Left ventricle myocardium inferior (tissue), 1 donor: ENCODE results near the gene MRAP. TPM values are rescaled to one million over a fixed set of nuclear protein-coding genes. Genes with fewer than 3 reads are reported as not detected.
"Not testable (repeated sequence)": the region's sequence is repeated elsewhere in the genome, so short reads cannot be mapped to it uniquely, and the experiment has no call there.

ENCODE experiments used
- DNase-seq: peaks from one replicate; pipeline ENCODE4 v3.0.0-alpha.2; 2020
- H3K27ac ChIP-seq: fragments of 200-600 bp; replicated peaks from 2 replicates; pipeline ENCODE4 v1.8.0; 2021
- H3K27me3 ChIP-seq: fragments of 200-600 bp; 2 replicates; pipeline ENCODE4 v1.8.0; 2021; ENCODE audit warnings: low read depth
- H3K36me3 ChIP-seq: fragments of 200-600 bp; 2 replicates; pipeline ENCODE4 v1.8.0; 2021
- H3K4me1 ChIP-seq: fragments of 200-600 bp; 2 replicates; pipeline ENCODE4 v1.8.0; 2021
- H3K4me3 ChIP-seq: fragments of 200-600 bp; 2 replicates; pipeline ENCODE4 v1.8.0; 2021; ENCODE audit warnings: mild to moderate bottlenecking, moderate library complexity
- H3K9me3 ChIP-seq: fragments of 200-600 bp; replicated peaks from 2 replicates; pipeline ENCODE4 v1.8.0; 2021
- intact Hi-C: fragments of 100-400 bp; cut with micrococcal nuclease; formaldehyde crosslinking; loops from one replicate; pipeline ENCODE4 v1.11.0; 2022
- total RNA-seq: library from RNA; stranded (reverse); fragmentation: NEBNext Ultra II Directional; extraction: Animal tissue kit (Norgen Biotek cat#: 25700); gene quantifications from one replicate; pipeline ENCODE4 v1.2.1, GENCODE V29; 2021
- TF ChIP-seq, protein P1 (sequence below): fragments of 200-600 bp; IDR thresholded peaks from 2 replicates; pipeline ENCODE4 v1.8.0; 2021; ENCODE audit warnings: antibody characterized with exemption, mild to moderate bottlenecking, borderline replicate concordance
- donor health status: DM: no; HTN: yes; CAD: no; lungs with severe emphysema.

The MRAP gene
- total RNA-seq, 1 donor from 2014 or later = not detected

- Histone ChIP-seq H3K4me1 (peaks cover 5% of the 10 kb centered on the region), H3K27me3 (no peaks in the 10 kb centered on the region), H3K9me3 (no peaks in the 10 kb centered on the region), H3K4me3 (no peak overlapping the region), H3K27ac (no peak overlapping the region), H3K36me3 (peaks cover 19% of the 10 kb centered on the region)
- TF ChIP-seq, protein P1, sequence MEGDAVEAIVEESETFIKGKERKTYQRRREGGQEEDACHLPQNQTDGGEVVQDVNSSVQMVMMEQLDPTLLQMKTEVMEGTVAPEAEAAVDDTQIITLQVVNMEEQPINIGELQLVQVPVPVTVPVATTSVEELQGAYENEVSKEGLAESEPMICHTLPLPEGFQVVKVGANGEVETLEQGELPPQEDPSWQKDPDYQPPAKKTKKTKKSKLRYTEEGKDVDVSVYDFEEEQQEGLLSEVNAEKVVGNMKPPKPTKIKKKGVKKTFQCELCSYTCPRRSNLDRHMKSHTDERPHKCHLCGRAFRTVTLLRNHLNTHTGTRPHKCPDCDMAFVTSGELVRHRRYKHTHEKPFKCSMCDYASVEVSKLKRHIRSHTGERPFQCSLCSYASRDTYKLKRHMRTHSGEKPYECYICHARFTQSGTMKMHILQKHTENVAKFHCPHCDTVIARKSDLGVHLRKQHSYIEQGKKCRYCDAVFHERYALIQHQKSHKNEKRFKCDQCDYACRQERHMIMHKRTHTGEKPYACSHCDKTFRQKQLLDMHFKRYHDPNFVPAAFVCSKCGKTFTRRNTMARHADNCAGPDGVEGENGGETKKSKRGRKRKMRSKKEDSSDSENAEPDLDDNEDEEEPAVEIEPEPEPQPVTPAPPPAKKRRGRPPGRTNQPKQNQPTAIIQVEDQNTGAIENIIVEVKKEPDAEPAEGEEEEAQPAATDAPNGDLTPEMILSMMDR = peak; percentile 52
- no peak for DNase-seq
- intact Hi-C loops = no loop called here
These were observed 7.5 kb downstream of the MRAP start for GRCh38 chr21:32306021-32306780.

GRCh38 chr21:32307706-32308105, 9.1 kb downstream of the MRAP start:
- intact Hi-C loops = no loop called here

DNA sequence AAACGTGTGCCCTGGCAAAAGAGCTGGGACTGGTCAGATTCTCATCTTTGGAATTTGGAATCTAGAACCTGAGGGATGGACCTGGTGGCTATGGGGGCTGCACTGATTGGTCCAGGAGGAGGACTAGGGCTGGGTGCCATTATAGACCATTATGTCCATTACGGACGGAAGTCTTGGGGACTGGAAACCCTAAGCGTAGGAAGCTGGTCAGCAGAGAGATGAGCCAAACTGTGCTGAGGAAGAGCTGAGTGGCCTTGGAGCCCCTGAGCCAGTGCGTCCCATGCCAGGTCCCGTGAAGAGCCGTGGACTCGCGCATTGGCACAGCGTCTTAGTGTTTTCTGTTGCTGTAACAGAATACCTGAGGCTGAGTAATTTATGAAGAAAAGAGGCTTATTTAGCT, 10.0 kb downstream of the MRAP start:
- H3K4me3 ChIP-seq = no peak overlapping the region

More at GRCh38 chr21:32307706-32308105, 9.1 kb downstream of the MRAP start:
- H3K27me3 ChIP-seq = no peaks in the 10 kb centered on the region
- H3K9me3 ChIP-seq = no peaks in the 10 kb centered on the region
- peaks cover 16% of the 10 kb centered on the region for H3K36me3 ChIP-seq
- no peak overlapping the region for H3K27ac ChIP-seq
- no peak for DNase-seq
- H3K4me1 ChIP-seq = peaks cover 16% of the 10 kb centered on the region
- TF ChIP-seq, protein P1 = no peak
- H3K4me3 ChIP-seq = no peak overlapping the region

DNA sequence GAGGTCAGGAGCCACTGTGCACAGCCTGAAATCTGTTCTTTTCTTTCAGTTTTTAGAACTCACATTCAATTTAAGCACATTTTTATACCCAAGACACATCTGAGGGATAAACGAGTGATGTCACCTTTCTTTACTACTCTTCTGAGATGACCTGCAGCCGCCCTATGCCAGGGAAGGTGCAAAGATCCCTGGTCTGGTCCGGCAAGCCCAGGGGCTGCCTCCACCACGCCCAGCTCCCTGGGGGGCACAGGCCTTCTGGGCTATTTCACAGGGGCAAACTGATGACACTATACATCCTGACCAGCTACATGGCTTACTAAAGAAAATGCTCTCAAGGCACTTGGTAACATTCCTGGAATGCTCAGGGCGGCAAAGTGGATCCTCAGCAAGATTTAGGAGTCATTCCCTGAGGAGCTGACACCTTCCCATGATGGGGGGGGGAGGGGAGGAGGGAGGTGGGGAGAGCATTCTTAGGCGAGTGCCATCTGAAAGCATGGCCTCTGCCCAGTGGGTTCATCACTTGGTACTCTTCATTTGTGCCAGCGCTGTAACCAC, 11.3 kb downstream of the MRAP start:
- Histone ChIP-seq H3K4me3 (no peak overlapping the region), H3K9me3 (no peaks in the 10 kb centered on the region), H3K4me1 (peaks cover 23% of the 10 kb centered on the region), H3K36me3 (peaks cover 27% of the 10 kb centered on the region), H3K27me3 (no peaks in the 10 kb centered on the region), H3K27ac (no peak overlapping the region)
- TF ChIP-seq, protein P1 = no peak
- intact Hi-C loops = no loop called here
- no peak for DNase-seq

More for the DNA sequence above, 10.0 kb downstream of the MRAP start:
- H3K9me3 ChIP-seq = no peaks in the 10 kb centered on the region
- peaks cover 20% of the 10 kb centered on the region for H3K4me1 ChIP-seq
- peaks cover 16% of the 10 kb centered on the region for H3K36me3 ChIP-seq
- no peaks in the 10 kb centered on the region for H3K27me3 ChIP-seq
- TF ChIP-seq, protein P1 = no peak
- no peak for DNase-seq
- intact Hi-C loops = no loop called here
- no peak overlapping the region for H3K27ac ChIP-seq

- H3K9me3 ChIP-seq, H3K27ac ChIP-seq, intact Hi-C loops, H3K27me3 ChIP-seq, H3K4me3 ChIP-seq, DNase-seq: not testable (repeated sequence)
- Histone ChIP-seq H3K4me1 (peaks cover 27% of the 10 kb centered on the region), H3K36me3 (peaks cover 36% of the 10 kb centered on the region)
These were observed 12.3 kb downstream of the MRAP start for GRCh38 chr21:32310976-32311375.

DNA sequence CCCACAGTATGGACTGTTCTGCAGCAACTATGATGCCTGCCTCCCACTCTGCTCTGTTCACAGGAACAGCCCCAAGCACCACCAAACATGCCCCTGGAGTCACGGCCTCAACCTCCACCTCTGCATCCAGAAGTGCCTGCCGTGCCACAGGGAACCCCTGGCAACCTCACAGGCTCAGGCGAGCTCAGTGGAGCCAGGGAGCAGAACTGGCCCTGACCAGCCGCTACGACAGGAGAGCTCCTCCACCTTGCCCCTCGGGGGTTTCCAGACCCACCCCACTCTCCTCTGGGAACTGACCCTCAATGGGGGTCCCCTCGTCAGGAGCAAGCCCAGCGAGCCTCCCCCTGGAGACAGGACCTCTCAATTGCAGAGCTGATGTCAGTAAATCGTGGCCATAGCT, 13.0 kb downstream of the MRAP start:
- TF ChIP-seq, protein P1 = no peak
- H3K4me1 ChIP-seq = peaks cover 26% of the 10 kb centered on the region
- H3K4me3 ChIP-seq = no peak overlapping the region
- intact Hi-C loops = no loop called here
- H3K27me3 ChIP-seq = no peaks in the 10 kb centered on the region
- no peak overlapping the region for H3K27ac ChIP-seq
- no peaks in the 10 kb centered on the region for H3K9me3 ChIP-seq
- H3K36me3 ChIP-seq = peaks cover 43% of the 10 kb centered on the region
- DNase-seq = no peak
